DMS53 (cell line): ENCODE data around the gene FXR1.
"Not testable (repeated sequence)": the region's sequence is repeated elsewhere in the genome, so short reads cannot be mapped to it uniquely, and the experiment has no call there.

Experiments used
- DNase-seq: peaks from one replicate; lab custom pipeline; 2025; lab: John Stamatoyannopoulos, UW

Gene FXR1

GRCh38 chr3:180934638-180935037, 22.2 kb downstream of the FXR1 start:
- DNase-seq = no peak

- DNase-seq = no peak
Observed at GRCh38 chr3:180940826-180941225, 28.4 kb downstream of the FXR1 start.

- no peak for DNase-seq
Observed at GRCh38 chr3:180947761-180948390, 35.4 kb downstream of the FXR1 start.

- DNase-seq = no peak
Observed at GRCh38 chr3:180959691-180960090, 47.2 kb downstream of the FXR1 start.

- DNase-seq = peak; percentile 25
Observed at GRCh38 chr3:180961087-180961486, 48.6 kb downstream of the FXR1 start.

GRCh38 chr3:180961552-180961951, 49.1 kb downstream of the FXR1 start:
- no peak for DNase-seq

- DNase-seq = no peak
Observed at GRCh38 chr3:180962530-180962929, 50.1 kb downstream of the FXR1 start.

- no peak for DNase-seq
Observed at GRCh38 chr3:180970931-180971330, 58.5 kb downstream of the FXR1 start.

GRCh38 chr3:180973543-180973942, 61.1 kb downstream of the FXR1 start:
- DNase-seq = no peak

GRCh38 chr3:180974286-180974685, 61.8 kb downstream of the FXR1 start:
- no peak for DNase-seq

GRCh38 chr3:180977498-180977897, 65.0 kb downstream of the FXR1 start:
- no peak for DNase-seq

GRCh38 chr3:180979961-180980360, 67.5 kb downstream of the FXR1 start:
- DNase-seq = no peak

GRCh38 chr3:180980611-180981010, 68.1 kb downstream of the FXR1 start:
- no peak for DNase-seq

- no peak for DNase-seq
Observed at GRCh38 chr3:180981912-180982311, 69.4 kb downstream of the FXR1 start.

- no peak for DNase-seq
Observed at GRCh38 chr3:180983136-180983535, 70.7 kb downstream of the FXR1 start.

- DNase-seq = not testable (repeated sequence)
Observed at GRCh38 chr3:180986366-180986765, 73.9 kb downstream of the FXR1 start.

GRCh38 chr3:180987344-180987743, 74.9 kb downstream of the FXR1 start:
- no peak for DNase-seq

GRCh38 chr3:180989291-180990163, 77.1 kb downstream of the FXR1 start, which contains the start of gene DNAJC19:
Gene DNAJC19, minus strand, starts transcription at chr3:180989736. Its CDS starts 134 bp downstream, at chr3:180989602.
- peak; percentile 98 for DNase-seq

GRCh38 chr3:180990505-180990904, 78.0 kb downstream of the FXR1 start:
- no peak for DNase-seq

GRCh38 chr3:180996415-180996932, 84.0 kb downstream of the FXR1 start:
- no peak for DNase-seq

- not testable (repeated sequence) for DNase-seq
Observed at GRCh38 chr3:181002331-181002730, 89.9 kb downstream of the FXR1 start.

GRCh38 chr3:181003469-181003868, 91.0 kb downstream of the FXR1 start:
- DNase-seq = not testable (repeated sequence)

GRCh38 chr3:181006541-181006940, 94.1 kb downstream of the FXR1 start:
- peak; percentile 16 for DNase-seq
